Left ventricle myocardium inferior (tissue), 1 donor: ENCODE measurements around the gene MMEL1. TPM values are rescaled to one million over a fixed set of nuclear protein-coding genes. Genes with fewer than 3 reads are reported as not detected.

ENCODE experiments used
- DNase-seq: peaks from one replicate; pipeline ENCODE4 v3.0.0-alpha.2; 2020
- H3K27ac ChIP-seq: fragments of 200-600 bp; replicated peaks from 2 replicates; pipeline ENCODE4 v1.8.0; 2021
- H3K27me3 ChIP-seq: fragments of 200-600 bp; 2 replicates; pipeline ENCODE4 v1.8.0; 2021; ENCODE audit warnings: low read depth
- H3K36me3 ChIP-seq: fragments of 200-600 bp; 2 replicates; pipeline ENCODE4 v1.8.0; 2021
- H3K4me1 ChIP-seq: fragments of 200-600 bp; 2 replicates; pipeline ENCODE4 v1.8.0; 2021
- H3K4me3 ChIP-seq: fragments of 200-600 bp; 2 replicates; pipeline ENCODE4 v1.8.0; 2021; ENCODE audit warnings: mild to moderate bottlenecking, moderate library complexity
- H3K9me3 ChIP-seq: fragments of 200-600 bp; replicated peaks from 2 replicates; pipeline ENCODE4 v1.8.0; 2021
- intact Hi-C: fragments of 100-400 bp; cut with micrococcal nuclease; formaldehyde crosslinking; loops from one replicate; pipeline ENCODE4 v1.11.0; 2022
- total RNA-seq: library from RNA; stranded (reverse); fragmentation: NEBNext Ultra II Directional; extraction: Animal tissue kit (Norgen Biotek cat#: 25700); gene quantifications from one replicate; pipeline ENCODE4 v1.2.1, GENCODE V29; 2021
- TF ChIP-seq, protein P1 (sequence below): fragments of 200-600 bp; IDR thresholded peaks from 2 replicates; pipeline ENCODE4 v1.8.0; 2021; ENCODE audit warnings: antibody characterized with exemption, mild to moderate bottlenecking, borderline replicate concordance
- donor health status: DM: no; HTN: yes; CAD: no; lungs with severe emphysema.

MMEL1 gene
- total RNA-seq, 1 donor from 2014 or later, result 0.82 TPM

DNA sequence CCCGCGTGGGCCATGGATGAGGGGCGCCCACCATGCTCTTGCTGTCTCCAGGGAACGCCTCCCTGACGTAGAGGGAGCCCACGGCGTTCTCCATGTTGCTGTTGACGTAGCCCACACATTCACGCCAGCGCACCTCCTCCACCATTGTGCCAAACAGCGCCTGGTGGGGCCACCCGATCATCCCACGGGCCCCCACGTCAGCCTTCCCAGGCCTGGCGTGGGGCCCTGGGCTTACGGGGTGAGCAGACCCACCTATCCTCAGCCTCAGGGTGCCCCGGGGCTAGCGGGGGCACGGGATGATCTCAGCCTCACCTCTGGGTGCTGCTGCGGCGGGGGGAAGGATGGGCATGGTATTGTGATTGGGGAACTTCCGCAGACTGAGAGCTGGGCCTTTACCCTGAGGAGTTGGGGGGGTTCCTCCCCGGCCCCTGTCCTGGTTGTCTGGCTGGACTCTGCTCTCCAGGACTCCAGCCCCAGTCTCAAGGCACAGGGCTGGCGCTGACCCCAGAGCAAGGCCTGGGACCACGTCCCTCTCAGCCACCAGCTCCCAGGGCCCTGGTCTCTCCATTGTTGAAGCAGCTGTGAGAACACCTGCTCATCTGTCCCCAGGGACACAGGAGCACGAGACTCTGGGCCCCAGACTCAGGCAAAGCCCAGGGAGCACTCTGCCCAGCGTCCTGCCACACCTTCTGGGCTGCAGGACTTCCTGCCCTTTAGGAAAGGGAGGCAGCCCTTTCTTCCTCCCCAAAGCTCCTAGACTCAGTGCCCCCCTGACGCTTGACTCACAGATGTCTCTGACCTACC lies 36.1 kb downstream of the MMEL1 start:
- H3K36me3 ChIP-seq, result no peaks in the 10 kb centered on the region
- H3K27ac ChIP-seq, result no peak overlapping the region
- TF ChIP-seq, protein P1, sequence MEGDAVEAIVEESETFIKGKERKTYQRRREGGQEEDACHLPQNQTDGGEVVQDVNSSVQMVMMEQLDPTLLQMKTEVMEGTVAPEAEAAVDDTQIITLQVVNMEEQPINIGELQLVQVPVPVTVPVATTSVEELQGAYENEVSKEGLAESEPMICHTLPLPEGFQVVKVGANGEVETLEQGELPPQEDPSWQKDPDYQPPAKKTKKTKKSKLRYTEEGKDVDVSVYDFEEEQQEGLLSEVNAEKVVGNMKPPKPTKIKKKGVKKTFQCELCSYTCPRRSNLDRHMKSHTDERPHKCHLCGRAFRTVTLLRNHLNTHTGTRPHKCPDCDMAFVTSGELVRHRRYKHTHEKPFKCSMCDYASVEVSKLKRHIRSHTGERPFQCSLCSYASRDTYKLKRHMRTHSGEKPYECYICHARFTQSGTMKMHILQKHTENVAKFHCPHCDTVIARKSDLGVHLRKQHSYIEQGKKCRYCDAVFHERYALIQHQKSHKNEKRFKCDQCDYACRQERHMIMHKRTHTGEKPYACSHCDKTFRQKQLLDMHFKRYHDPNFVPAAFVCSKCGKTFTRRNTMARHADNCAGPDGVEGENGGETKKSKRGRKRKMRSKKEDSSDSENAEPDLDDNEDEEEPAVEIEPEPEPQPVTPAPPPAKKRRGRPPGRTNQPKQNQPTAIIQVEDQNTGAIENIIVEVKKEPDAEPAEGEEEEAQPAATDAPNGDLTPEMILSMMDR, result no peak
- H3K4me3 ChIP-seq, result no peak overlapping the region
- H3K9me3 ChIP-seq, result peaks cover 35% of the 10 kb centered on the region
- no peak for DNase-seq
- intact Hi-C loops, result no loop called here
- H3K27me3 ChIP-seq, result peaks cover 39% of the 10 kb centered on the region
- peaks cover 15% of the 10 kb centered on the region for H3K4me1 ChIP-seq

DNA sequence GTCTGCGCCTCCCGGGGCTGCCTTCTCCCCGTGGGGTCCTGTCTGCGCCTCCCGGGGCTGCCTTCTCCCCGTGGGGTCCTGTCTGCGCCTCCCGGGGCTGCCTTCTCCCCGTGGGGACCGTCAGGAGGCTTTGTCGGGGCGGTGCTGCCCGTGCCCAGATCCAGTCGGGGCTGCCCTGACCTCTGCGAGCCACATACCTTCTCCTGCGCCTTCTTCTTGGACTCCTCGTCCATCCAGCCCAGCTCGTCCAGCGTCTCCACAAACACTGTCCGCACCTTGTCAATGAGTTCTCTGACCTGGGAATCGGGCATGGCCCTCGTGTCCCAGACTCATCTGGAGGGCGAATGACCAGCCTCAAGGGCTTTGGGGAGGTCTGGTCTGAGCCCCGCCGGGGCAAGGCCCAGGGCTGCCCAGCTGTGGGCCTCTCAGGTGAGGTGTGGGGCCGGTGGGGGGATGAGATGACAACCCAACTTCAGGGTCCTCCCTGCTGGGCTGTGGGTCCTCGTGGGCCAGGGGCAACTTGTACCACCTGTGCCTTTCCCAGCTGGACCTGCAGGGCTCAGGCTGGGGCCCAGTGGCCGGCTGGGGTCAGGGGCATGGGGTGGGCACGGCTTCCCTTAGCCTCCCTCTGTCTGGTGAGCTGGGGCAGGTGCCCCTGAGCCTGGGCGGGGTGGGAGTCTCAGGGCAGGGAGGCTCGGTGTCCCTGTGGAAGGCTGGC lies 36.8 kb downstream of the MMEL1 start:
- H3K27me3 ChIP-seq, result peaks cover 37% of the 10 kb centered on the region
- TF ChIP-seq, protein P1, result no peak

GRCh38 chr1:2595261-2595811 lies 37.5 kb downstream of the MMEL1 start:
- Histone ChIP-seq H3K36me3 (no peaks in the 10 kb centered on the region), H3K9me3 (peaks cover 25% of the 10 kb centered on the region), H3K4me1 (peaks cover 15% of the 10 kb centered on the region), H3K27me3 (peaks cover 37% of the 10 kb centered on the region), H3K4me3 (no peak overlapping the region), H3K27ac (no peak overlapping the region)
- TF ChIP-seq, protein P1, result no peak
- intact Hi-C loops, result no loop called here
- DNase-seq, result no peak

More for the DNA sequence above, 36.8 kb downstream of the MMEL1 start:
- H3K4me1 ChIP-seq, result peaks cover 15% of the 10 kb centered on the region
- intact Hi-C loops, result no loop called here
- H3K36me3 ChIP-seq, result no peaks in the 10 kb centered on the region
- no peak overlapping the region for H3K4me3 ChIP-seq
- peaks cover 31% of the 10 kb centered on the region for H3K9me3 ChIP-seq
- no peak overlapping the region for H3K27ac ChIP-seq
- no peak for DNase-seq

DNA sequence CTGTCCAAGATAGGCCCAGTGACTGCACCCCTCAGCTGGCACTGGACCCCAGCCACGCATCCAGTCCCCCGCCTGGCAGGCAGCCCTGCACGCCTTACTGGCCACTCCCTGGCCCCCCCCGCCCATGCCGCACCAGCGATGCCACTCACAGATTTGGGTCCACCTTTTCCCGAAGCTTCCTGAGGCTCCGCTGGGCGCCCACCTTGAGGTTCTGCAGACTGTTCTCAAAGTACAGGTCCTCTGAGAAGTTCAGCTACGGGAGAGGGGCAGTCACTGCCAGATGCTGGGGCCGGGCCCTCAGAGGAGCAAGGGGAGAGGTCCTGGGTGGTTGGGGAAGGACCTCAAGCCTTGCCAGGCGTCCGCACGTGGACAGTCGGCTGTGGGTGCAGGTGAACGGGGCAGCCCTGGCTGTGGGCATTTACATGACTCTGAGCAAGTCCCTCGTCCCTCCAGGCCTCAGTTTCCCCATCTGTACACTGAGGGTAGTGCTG lies 38.1 kb downstream of the MMEL1 start:
- Histone ChIP-seq H3K36me3 (peaks cover under 1% of the 10 kb centered on the region), H3K27ac (no peak overlapping the region), H3K4me3 (peak overlapping the region; percentile 52), H3K27me3 (peaks cover 37% of the 10 kb centered on the region), H3K4me1 (peaks cover 15% of the 10 kb centered on the region), H3K9me3 (peaks cover 19% of the 10 kb centered on the region)
- intact Hi-C loops, result no loop called here
- DNase-seq, result no peak
- TF ChIP-seq, protein P1, result no peak

DNA sequence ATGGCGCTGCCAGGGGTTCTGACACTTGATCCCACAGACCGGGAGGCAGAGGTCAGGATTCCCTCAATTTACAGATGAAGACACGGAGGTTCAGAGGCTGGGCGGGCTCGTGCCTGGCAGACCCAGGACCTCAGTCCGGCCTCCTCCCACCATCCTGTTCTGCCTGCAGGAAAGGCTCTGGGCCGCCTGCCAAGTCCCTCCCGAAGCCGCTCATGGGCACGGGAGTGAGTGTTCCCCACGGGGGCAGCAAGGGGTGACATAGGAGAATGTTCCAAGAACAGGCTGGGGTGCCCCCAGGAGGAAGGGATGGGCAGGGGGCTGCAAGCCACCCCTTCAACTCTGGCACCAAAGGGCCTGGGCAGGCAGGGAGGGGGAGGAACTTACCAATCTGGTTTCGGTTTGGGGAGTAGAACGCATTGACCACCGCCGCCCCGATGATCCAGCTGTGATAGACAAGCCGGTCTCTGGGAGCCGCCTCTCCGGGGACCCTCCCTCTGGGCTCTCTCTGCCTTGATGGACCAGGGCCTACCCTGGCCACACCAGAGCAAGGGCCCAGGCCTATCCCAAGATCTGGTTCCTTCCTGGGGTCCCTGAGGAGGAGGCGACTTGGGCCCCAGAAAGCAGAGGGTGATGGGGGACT lies 38.7 kb downstream of the MMEL1 start:
- H3K9me3 ChIP-seq, result peaks cover 14% of the 10 kb centered on the region
- intact Hi-C loops, result no loop called here

More for the DNA sequence above, 38.7 kb downstream of the MMEL1 start:
- H3K4me1 ChIP-seq, result peaks cover 15% of the 10 kb centered on the region
- H3K4me3 ChIP-seq, result peak overlapping the region; percentile 52
- no peak overlapping the region for H3K27ac ChIP-seq
- DNase-seq, result peak; percentile 61
- H3K27me3 ChIP-seq, result peaks cover 37% of the 10 kb centered on the region
- TF ChIP-seq, protein P1, result no peak
- peaks cover 6% of the 10 kb centered on the region for H3K36me3 ChIP-seq
